HepG2 (cell line): ENCODE results near the gene INO80E. TPM values are rescaled to one million over a fixed set of nuclear protein-coding genes. Genes with fewer than 3 reads are reported as not detected.

Source experiments
- AGO2 ChIP-seq: fragments of 200-400 bp; formaldehyde crosslinking; optimal IDR thresholded peaks from 2 replicates; pipeline ENCODE3; 2017; ENCODE audit warnings: mild to moderate bottlenecking, low read depth, low read length, moderate library complexity
- ARID4A ChIP-seq: sonication (generic); formaldehyde crosslinking; IDR thresholded peaks from 2 replicates; pipeline ENCODE4 v1.5.0; 2020; ENCODE audit warnings: mild to moderate bottlenecking, missing genetic modification reagents, borderline replicate concordance
- NR2F6 ChIP-seq, 2 experiments: IDR thresholded peaks; 2 replicates each; pipeline ENCODE4 v1.6.1; 2016; ENCODE audit warnings: antibody characterized with exemption in 1 of 2, mild to moderate bottlenecking in 1 of 2
- ONECUT2 ChIP-seq: sonication (generic); formaldehyde crosslinking; IDR thresholded peaks from 2 replicates; pipeline ENCODE4 v1.4.0; 2020; ENCODE audit warnings: missing genetic modification reagents
- PPARG ChIP-seq: conservative IDR thresholded peaks from 2 replicates; pipeline ENCODE4 v1.6.1; 2016; ENCODE audit warnings: missing biosample characterization, missing genetic modification reagents
- TAF15 ChIP-seq: fragments of 200-400 bp; formaldehyde crosslinking; IDR thresholded peaks from one replicate; pipeline ENCODE4 v1.6.1; 2018; ENCODE audit warnings: mild to moderate bottlenecking, low read depth, low read length; ENCODE audit not compliant: poor library complexity, severe bottlenecking
- THAP11 ChIP-seq: IDR thresholded peaks from 2 replicates; pipeline ENCODE4 v1.6.1; 2016; ENCODE audit warnings: missing biosample characterization, missing genetic modification reagents
- ZBTB42 ChIP-seq: sonication (generic); formaldehyde crosslinking; IDR thresholded peaks from 2 replicates; pipeline ENCODE4 v1.5.0; 2020; ENCODE audit warnings: mild to moderate bottlenecking, missing genetic modification reagents
- ZBTB46 ChIP-seq: sonication (generic); formaldehyde crosslinking; IDR thresholded peaks from 2 replicates; pipeline ENCODE4 v1.4.0; 2020; ENCODE audit warnings: mild to moderate bottlenecking, missing genetic modification reagents, borderline replicate concordance
- ZNF280D ChIP-seq: sonication (generic); formaldehyde crosslinking; IDR thresholded peaks from 2 replicates; pipeline ENCODE4 v1.5.1; 2020; ENCODE audit warnings: mild to moderate bottlenecking, missing genetic modification reagents
- polyA plus RNA-seq, 8 experiments: library from polyadenylated mRNA; depleted of rRNA in 3 of 8; stranded (reverse) in 7 of 8; unstranded in 1 of 8; fragments of >200 nt; fragmentation: Illumina TruSeq in 4 of 8; extraction: Trizol in 4 of 8; gene quantifications; 2 replicates each; pipeline versions ENCODE4 v1.2.1 to v1.2.3, GENCODE V29; 2011 to 2016; ENCODE audit warnings: low read depth in 4 of 8, missing spikeins in 1 of 8, mixed read lengths in 1 of 8; ENCODE audit not compliant: insufficient read depth in 1 of 8
- total RNA-seq, 5 experiments: library from RNA; depleted of rRNA; stranded (reverse); fragments of >200 nt; fragmentation: Illumina TruSeq; extraction: Trizol; gene quantifications; 2 replicates each; pipeline ENCODE4 v1.2.3, GENCODE V29; 2016; ENCODE audit warnings: low read depth in 1 of 5
- TF ChIP-seq, protein P1 (sequence below): IDR thresholded peaks from 2 replicates; pipeline ENCODE4 v1.4.0; 2020; ENCODE audit warnings: mild to moderate bottlenecking, missing genetic modification reagents

The INO80E gene
- total and polyA plus RNA-seq, 2 of the 13 experiments (the other 11 are each of a cell fraction or from before 2014, with no cell fraction given) = 25.8 to 45.6 TPM

- no peak for TF ChIP-seq ZBTB46 (CRISPR knock-in tag)
- no peak for TF ChIP-seq NR2F6 (IDR thresholded peaks at IDR 0.05)
- peak; percentile 22; the same call in 1 of the 2 replicates for TF ChIP-seq NR2F6 (CRISPR knock-in tag; IDR thresholded peaks at IDR 0.05)
- TF ChIP-seq AGO2 = no peak
- TF ChIP-seq, protein P1, sequence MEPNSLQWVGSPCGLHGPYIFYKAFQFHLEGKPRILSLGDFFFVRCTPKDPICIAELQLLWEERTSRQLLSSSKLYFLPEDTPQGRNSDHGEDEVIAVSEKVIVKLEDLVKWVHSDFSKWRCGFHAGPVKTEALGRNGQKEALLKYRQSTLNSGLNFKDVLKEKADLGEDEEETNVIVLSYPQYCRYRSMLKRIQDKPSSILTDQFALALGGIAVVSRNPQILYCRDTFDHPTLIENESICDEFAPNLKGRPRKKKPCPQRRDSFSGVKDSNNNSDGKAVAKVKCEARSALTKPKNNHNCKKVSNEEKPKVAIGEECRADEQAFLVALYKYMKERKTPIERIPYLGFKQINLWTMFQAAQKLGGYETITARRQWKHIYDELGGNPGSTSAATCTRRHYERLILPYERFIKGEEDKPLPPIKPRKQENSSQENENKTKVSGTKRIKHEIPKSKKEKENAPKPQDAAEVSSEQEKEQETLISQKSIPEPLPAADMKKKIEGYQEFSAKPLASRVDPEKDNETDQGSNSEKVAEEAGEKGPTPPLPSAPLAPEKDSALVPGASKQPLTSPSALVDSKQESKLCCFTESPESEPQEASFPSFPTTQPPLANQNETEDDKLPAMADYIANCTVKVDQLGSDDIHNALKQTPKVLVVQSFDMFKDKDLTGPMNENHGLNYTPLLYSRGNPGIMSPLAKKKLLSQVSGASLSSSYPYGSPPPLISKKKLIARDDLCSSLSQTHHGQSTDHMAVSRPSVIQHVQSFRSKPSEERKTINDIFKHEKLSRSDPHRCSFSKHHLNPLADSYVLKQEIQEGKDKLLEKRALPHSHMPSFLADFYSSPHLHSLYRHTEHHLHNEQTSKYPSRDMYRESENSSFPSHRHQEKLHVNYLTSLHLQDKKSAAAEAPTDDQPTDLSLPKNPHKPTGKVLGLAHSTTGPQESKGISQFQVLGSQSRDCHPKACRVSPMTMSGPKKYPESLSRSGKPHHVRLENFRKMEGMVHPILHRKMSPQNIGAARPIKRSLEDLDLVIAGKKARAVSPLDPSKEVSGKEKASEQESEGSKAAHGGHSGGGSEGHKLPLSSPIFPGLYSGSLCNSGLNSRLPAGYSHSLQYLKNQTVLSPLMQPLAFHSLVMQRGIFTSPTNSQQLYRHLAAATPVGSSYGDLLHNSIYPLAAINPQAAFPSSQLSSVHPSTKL (CRISPR knock-in tag) = peak; percentile 43; the same call in 1 of the 2 replicates
- peak; percentile 82 for TF ChIP-seq ONECUT2 (CRISPR knock-in tag)
- no peak for TF ChIP-seq ZBTB42 (CRISPR knock-in tag)
- TF ChIP-seq THAP11 (CRISPR knock-in tag) = 0 out of 2 replicates have a peak, but pooled peaks have one; percentile 28
- peak; percentile 25; the same call in 1 of the 2 replicates for TF ChIP-seq ARID4A (CRISPR knock-in tag)
- TF ChIP-seq PPARG (CRISPR knock-in tag) = peak; percentile 76
- TF ChIP-seq TAF15 = no peak
- TF ChIP-seq ZNF280D (CRISPR knock-in tag) = 0 out of 2 replicates have a peak, but pooled peaks have one; percentile 47
Observed at GRCh38 chr16:30016555-30017276, 20.7 kb downstream of the INO80E start (continued).
